Calu3 (cell line): ENCODE measurements around the gene COX20. TPM values are rescaled to one million over a fixed set of nuclear protein-coding genes. Genes with fewer than 3 reads are reported as not detected.

Source experiments
- BruUV-seq: library from RNA; stranded (reverse); fragments of 400-500 nt; replicated peaks from 2 replicates; lab custom pipeline; 2021; lab: Mats Ljungman, UMichigan
- CTCF ChIA-PET: fragments of 300-600 bp; sonication (Branson Sonifier 250); formaldehyde crosslinking; loops from one replicate; lab custom pipeline; 2022; ENCODE audit warnings: antibody characterized with exemption; lab: Charles Lee
- DNase-seq: peaks from one replicate; pipeline ENCODE4 v3.0.0; 2022
- H3K27ac Mint-ChIP-seq: one replicate; pipeline ENCODE4 v1.8.0; 2022; ENCODE audit warnings: mixed read lengths; ENCODE audit not compliant: unreplicated experiment
- H3K27me3 Mint-ChIP-seq: one replicate; pipeline ENCODE4 v1.8.0; 2022; ENCODE audit warnings: mixed read lengths; ENCODE audit not compliant: unreplicated experiment
- H3K36me3 Mint-ChIP-seq: one replicate; pipeline ENCODE4 v1.8.0; 2022; ENCODE audit warnings: mild to moderate bottlenecking, moderate library complexity, mixed read lengths; ENCODE audit not compliant: insufficient read depth, unreplicated experiment
- H3K4me1 Mint-ChIP-seq: one replicate; pipeline ENCODE4 v1.8.0; 2022; ENCODE audit warnings: mild to moderate bottlenecking, low read depth, mixed read lengths; ENCODE audit not compliant: unreplicated experiment
- H3K4me3 Mint-ChIP-seq: one replicate; pipeline ENCODE4 v1.8.0; 2022; ENCODE audit warnings: mild to moderate bottlenecking, low read depth, moderate library complexity, mixed read lengths; ENCODE audit not compliant: unreplicated experiment
- H3K9me3 Mint-ChIP-seq: one replicate; pipeline ENCODE4 v1.8.0; 2022; ENCODE audit warnings: low read depth, mixed read lengths; ENCODE audit not compliant: unreplicated experiment
- intact Hi-C: fragments of 100-400 bp; cut with micrococcal nuclease; formaldehyde crosslinking; loops from one replicate; pipeline ENCODE4 v1.10.0; 2022; ENCODE audit not compliant: unreplicated experiment
- total RNA-seq: library from RNA; stranded (reverse); gene quantifications from 2 replicates; pipeline ENCODE4 v1.2.3, GENCODE V29; 2022
- TF ChIP-seq, protein P1 (sequence below): fragments of 200-600 bp; IDR thresholded peaks from one replicate; pipeline ENCODE4 v1.8.0; 2022; ENCODE audit warnings: antibody characterized with exemption; ENCODE audit not compliant: unreplicated experiment

COX20 gene
- total RNA-seq, 1 experiment from 2014 or later, result 32.8 TPM

DNA sequence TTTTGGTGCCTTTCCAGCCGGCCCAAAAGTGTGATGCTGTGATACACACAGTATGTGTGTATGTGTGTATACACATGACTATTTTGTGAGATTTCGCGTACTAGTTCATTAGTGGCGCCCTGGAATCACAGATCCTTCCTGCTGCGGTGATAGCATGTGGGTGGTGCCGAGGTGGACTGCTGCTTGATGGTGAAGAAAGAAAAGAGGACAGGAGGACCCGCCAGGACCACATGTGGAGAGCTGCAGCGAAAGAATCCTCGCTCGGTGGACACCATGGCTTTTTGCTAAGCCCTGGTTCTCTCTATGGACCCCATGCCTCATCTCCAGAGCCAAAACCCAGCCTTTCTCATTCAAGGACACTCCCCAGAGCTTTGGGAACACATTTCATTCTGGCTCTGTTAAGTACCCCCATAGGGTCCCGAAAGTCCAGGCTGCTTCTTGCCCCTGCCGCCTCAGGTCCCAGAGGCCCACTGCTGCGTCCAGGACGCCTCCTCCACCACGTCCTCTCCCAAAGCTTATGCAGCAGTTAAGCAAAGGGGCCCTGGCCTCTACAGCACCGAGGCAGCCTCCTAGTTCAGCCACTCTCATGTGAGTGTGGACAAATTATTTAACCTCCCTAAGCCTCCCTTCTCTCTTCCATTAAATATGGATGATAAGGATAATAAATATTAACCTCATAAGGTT lies 32.8 kb upstream of the COX20 start:
- CTCF ChIA-PET, result interaction anchor here (1.0 to 2.2 kb wide), 3 partner anchors 7 to 240 kb away, joined by 4 to 24 read pairs (median 4); no protein-coding TSS in a partner anchor
- TF ChIP-seq, protein P1, sequence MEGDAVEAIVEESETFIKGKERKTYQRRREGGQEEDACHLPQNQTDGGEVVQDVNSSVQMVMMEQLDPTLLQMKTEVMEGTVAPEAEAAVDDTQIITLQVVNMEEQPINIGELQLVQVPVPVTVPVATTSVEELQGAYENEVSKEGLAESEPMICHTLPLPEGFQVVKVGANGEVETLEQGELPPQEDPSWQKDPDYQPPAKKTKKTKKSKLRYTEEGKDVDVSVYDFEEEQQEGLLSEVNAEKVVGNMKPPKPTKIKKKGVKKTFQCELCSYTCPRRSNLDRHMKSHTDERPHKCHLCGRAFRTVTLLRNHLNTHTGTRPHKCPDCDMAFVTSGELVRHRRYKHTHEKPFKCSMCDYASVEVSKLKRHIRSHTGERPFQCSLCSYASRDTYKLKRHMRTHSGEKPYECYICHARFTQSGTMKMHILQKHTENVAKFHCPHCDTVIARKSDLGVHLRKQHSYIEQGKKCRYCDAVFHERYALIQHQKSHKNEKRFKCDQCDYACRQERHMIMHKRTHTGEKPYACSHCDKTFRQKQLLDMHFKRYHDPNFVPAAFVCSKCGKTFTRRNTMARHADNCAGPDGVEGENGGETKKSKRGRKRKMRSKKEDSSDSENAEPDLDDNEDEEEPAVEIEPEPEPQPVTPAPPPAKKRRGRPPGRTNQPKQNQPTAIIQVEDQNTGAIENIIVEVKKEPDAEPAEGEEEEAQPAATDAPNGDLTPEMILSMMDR, result no peak
- Mint-ChIP-seq H3K27ac (no peak overlapping the region), H3K4me1 (peaks cover 20% of the 10 kb centered on the region), H3K36me3 (no peaks in the 10 kb centered on the region), H3K4me3 (no peak overlapping the region), H3K9me3 (no peaks in the 10 kb centered on the region), H3K27me3 (no peaks in the 10 kb centered on the region)
- no TSS peak for BruUV-seq
- DNase-seq, result no peak
- intact Hi-C loops, result no loop called here

DNA sequence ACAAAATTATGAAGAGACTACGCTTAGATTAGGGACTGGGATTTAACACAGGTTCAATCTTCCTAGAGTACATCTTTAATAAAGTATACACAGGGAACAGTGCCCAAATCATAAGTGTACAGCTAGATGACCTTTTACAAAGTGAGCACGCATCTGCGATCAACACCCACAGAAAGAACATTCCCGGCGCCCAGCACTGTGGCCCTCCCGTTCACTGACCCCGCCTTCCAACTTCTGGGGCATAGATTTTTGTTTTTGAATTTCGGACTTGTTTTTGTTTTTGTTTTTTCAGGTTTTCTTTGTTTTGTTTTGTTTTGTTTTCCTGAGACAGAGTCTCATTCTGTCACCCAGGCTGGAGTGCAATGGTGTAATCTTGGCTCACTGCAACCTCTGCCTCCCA lies 30.6 kb upstream of the COX20 start:
- TF ChIP-seq, protein P1, result no peak
- H3K4me3 Mint-ChIP-seq, result no peak overlapping the region
- no peaks in the 10 kb centered on the region for H3K27me3 Mint-ChIP-seq
- H3K27ac Mint-ChIP-seq, result no peak overlapping the region
- intact Hi-C loops, result no loop called here
- H3K4me1 Mint-ChIP-seq, result peaks cover 20% of the 10 kb centered on the region
- H3K36me3 Mint-ChIP-seq, result no peaks in the 10 kb centered on the region
- DNase-seq, result no peak
- BruUV-seq, result no TSS peak
- CTCF ChIA-PET, result no interaction called here
- H3K9me3 Mint-ChIP-seq, result no peaks in the 10 kb centered on the region

DNA sequence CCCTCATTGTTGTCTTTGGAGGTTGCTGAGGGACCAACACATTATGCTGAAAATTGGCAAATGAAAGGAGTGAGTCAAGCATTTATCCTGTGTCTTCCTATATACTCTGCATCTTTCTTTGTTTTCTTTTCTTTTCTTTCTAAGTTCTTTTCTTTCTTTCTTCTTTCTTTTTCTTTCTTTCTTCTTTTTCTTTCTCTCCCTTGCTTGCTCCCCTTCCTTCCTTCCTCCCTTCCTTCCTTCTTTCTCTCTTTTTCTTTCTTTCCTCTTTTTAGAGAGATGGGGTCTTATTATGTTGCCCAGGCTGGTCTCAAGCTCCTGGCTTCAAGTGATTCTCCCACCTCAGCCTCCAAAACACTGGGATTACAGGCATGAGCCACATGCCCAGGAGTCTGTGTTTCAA lies 28.3 kb upstream of the COX20 start:
- TF ChIP-seq, protein P1, result no peak
- Mint-ChIP-seq H3K9me3 (no peaks in the 10 kb centered on the region), H3K27ac (no peak overlapping the region), H3K36me3 (no peaks in the 10 kb centered on the region), H3K4me1 (peaks cover 7% of the 10 kb centered on the region), H3K27me3 (no peaks in the 10 kb centered on the region), H3K4me3 (no peak overlapping the region)
- CTCF ChIA-PET, result no interaction called here
- no TSS peak for BruUV-seq
- intact Hi-C loops, result no loop called here
- DNase-seq, result no peak

DNA sequence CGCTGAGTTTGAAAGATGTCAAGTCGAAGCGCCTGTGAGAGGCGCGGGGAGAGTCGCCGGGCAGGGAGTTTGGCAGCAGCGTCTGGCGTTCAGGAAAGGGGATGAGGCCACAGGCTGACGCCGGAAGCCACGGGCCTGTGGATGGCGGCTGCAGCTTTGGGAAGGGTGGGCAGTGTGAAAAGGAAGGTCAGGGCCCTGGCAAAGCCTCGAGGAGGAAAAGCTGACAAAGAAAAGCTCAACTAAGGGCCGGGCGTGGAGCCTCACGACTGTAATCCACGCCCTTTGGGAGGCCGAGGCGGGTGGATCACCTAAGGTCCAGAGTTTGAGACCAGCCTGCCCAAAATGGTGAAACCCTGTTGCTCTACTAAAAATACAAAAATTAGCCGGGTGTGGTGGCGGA lies 25.2 kb upstream of the COX20 start:
- no peak overlapping the region for H3K27ac Mint-ChIP-seq
- TF ChIP-seq, protein P1, result no peak
- H3K4me3 Mint-ChIP-seq, result no peak overlapping the region
- no peak for DNase-seq
- H3K4me1 Mint-ChIP-seq, result no peaks in the 10 kb centered on the region
- BruUV-seq, result no TSS peak
- no peaks in the 10 kb centered on the region for H3K36me3 Mint-ChIP-seq
- H3K27me3 Mint-ChIP-seq, result peaks cover 10% of the 10 kb centered on the region
- intact Hi-C loops, result no loop called here
- H3K9me3 Mint-ChIP-seq, result no peaks in the 10 kb centered on the region
- CTCF ChIA-PET, result interaction anchor here (0.8 kb wide), 1 partner anchor 8 kb away, joined by 4 read pairs; no protein-coding TSS in a partner anchor
